Lung (tissue), 12 donors: ENCODE results near the gene DNAAF5. TPM values are rescaled to one million over a fixed set of nuclear protein-coding genes. Genes with fewer than 3 reads are reported as not detected.

Source experiments
- ATAC-seq: fragments of 200-7000 bp; cut with Tn5 transposase; one replicate; pipeline ENCODE4 v1.9.1; 2020; ENCODE audit warnings: moderate number of reproducible peaks; ENCODE audit not compliant: insufficient read depth, low FRiP score
- DNase-seq, 3 donors: peaks; one replicate each; pipeline ENCODE4 v3.0.0-alpha.2; 2013 to 2017
- H3K27ac ChIP-seq, 2 donors: one replicate each; pipeline ENCODE4 v1.5.1; 2013; ENCODE audit warnings: mild to moderate bottlenecking in 2 of 2, moderate library complexity in 2 of 2, control low read depth in 1 of 2, inconsistent platforms in 1 of 2, low read depth in 1 of 2, low read length in 1 of 2
- H3K27me3 ChIP-seq, 3 donors: one replicate each; pipeline ENCODE4 v1.5.1; 2013; ENCODE audit warnings: low read length in 2 of 3; ENCODE audit not compliant: control insufficient read depth in 3 of 3, insufficient read depth in 3 of 3
- H3K36me3 ChIP-seq, 4 donors: one replicate each; pipeline ENCODE4 v1.5.1; 2013; ENCODE audit warnings: low read length in 4 of 4, mild to moderate bottlenecking in 1 of 4, moderate library complexity in 1 of 4; ENCODE audit not compliant: control insufficient read depth in 4 of 4, insufficient read depth in 4 of 4
- H3K4me1 ChIP-seq, 5 donors: one replicate each; pipeline ENCODE4 v1.5.1; 2013; ENCODE audit warnings: low read length in 5 of 5, mild to moderate bottlenecking in 2 of 5, moderate library complexity in 1 of 5; ENCODE audit not compliant: control insufficient read depth in 5 of 5, insufficient read depth in 5 of 5
- H3K4me3 ChIP-seq: one replicate; pipeline ENCODE4 v1.5.1; 2013; ENCODE audit warnings: mild to moderate bottlenecking, control low read depth, moderate library complexity
- H3K9ac ChIP-seq, 2 donors: one replicate each; pipeline ENCODE4 v1.5.1; 2013; ENCODE audit warnings: low read length in 2 of 2, control low read depth in 1 of 2; ENCODE audit not compliant: insufficient read depth in 1 of 2
- H3K9me3 ChIP-seq, 4 donors: one replicate each; pipeline ENCODE4 v1.5.1; 2013; ENCODE audit warnings: low read length in 3 of 4, mild to moderate bottlenecking in 1 of 4, moderate library complexity in 1 of 4; ENCODE audit not compliant: control insufficient read depth in 4 of 4, insufficient read depth in 3 of 4
- WGBS, 2 donors: extraction: QIAGEN DNeasy Blood & Tissue Kit; methylation state at CpG; one replicate each; pipeline ENCODE4 v1.1.7; 2013; 5-methylcytosine and 5-hydroxymethylcytosine counted together
- polyA plus RNA-seq, 2 donors: library from polyadenylated mRNA; stranded (reverse); fragments of 200-250 nt; gene quantifications; one replicate each; pipeline ENCODE4 v1.2.1, GENCODE V29; 2013
- total RNA-seq, 2 donors: library from RNA; depleted of rRNA in 1 of 2; stranded (reverse); fragments of >200 nt in 1 of 2; gene quantifications; one replicate each; pipeline ENCODE4 v1.2.1, GENCODE V29; 2014 to 2021
- TF ChIP-seq, protein P1 (sequence below): IDR thresholded peaks from 2 replicates; pipeline ENCODE4 v1.5.1; 2012; ENCODE audit warnings: mild to moderate bottlenecking; ENCODE audit errors: control extremely low read depth, extremely low read depth
- donor health status: control.
- donor health status: control.
- donor health status: Bipolar disorder and iron deficiency.
- donor health status: healthy.
- donor health status: DM: yes; HTN: yes; CAD: no.

DNAAF5 gene
- total and polyA plus RNA-seq, 4 donors: 10.2 to 30.2 (median 18.6) TPM

DNA sequence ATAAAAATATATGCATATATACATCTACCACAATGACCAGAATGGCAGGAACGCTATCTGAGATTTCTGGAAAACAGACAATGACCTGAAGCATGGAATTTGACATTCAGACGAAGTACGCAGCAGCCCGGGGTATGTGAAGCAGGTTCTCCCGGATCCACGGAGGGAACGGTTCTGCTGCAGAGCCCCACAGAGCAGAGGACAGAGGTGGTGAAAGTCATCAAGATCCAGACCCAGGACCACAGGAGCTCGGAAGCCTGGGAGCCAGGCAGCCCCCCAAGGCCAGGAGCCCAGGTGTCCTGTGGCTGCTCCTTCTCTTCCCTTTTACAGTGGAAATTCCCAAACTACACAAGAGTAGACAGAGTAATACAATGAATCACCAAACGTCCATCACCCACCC is 42.1 kb upstream of the DNAAF5 start:
- WGBS, 2 donors: 95 to 96% methylated on average over 9 of the region's 9 CpGs
- Histone ChIP-seq H3K4me3 (no peak overlapping the region), H3K9ac (no peak overlapping the region), H3K9me3 (peaks cover 3 to 6% (median 5%) of the 10 kb centered on the region in 4 donors), H3K36me3 (peaks cover 0 to 10% (median 7%) of the 10 kb centered on the region in 4 donors), H3K4me1 (no peaks in the 10 kb centered on the region), H3K27ac (no peak overlapping the region), H3K27me3 (no peaks in the 10 kb centered on the region)
- TF ChIP-seq, protein P1, sequence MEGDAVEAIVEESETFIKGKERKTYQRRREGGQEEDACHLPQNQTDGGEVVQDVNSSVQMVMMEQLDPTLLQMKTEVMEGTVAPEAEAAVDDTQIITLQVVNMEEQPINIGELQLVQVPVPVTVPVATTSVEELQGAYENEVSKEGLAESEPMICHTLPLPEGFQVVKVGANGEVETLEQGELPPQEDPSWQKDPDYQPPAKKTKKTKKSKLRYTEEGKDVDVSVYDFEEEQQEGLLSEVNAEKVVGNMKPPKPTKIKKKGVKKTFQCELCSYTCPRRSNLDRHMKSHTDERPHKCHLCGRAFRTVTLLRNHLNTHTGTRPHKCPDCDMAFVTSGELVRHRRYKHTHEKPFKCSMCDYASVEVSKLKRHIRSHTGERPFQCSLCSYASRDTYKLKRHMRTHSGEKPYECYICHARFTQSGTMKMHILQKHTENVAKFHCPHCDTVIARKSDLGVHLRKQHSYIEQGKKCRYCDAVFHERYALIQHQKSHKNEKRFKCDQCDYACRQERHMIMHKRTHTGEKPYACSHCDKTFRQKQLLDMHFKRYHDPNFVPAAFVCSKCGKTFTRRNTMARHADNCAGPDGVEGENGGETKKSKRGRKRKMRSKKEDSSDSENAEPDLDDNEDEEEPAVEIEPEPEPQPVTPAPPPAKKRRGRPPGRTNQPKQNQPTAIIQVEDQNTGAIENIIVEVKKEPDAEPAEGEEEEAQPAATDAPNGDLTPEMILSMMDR: no peak
- ATAC-seq: no peak
- DNase-seq: no peak

DNA sequence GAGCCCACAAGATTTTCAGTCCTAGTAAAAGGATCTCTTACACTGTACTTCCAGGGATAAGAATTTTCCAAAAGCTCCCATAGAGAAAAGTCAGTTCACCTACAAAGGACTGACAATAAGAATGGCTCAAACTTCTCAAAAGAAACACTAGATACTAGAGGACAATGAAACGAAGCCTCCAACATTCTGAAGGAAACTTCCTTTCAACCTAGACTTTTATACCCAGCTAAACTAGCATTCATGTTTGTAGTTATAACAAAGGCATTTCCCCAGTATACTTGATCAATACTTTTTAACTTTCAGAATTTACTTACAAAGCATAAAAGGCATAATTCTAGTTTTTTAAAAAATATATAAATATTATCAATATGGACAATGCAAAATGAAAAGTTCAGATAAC is 41.0 kb upstream of the DNAAF5 start:
- H3K27ac ChIP-seq: no peak overlapping the region
- DNase-seq (no peak), ATAC-seq (no peak)
- peaks cover 0 to 13% (median 4%) of the 10 kb centered on the region in 4 donors for H3K36me3 ChIP-seq
- H3K9ac ChIP-seq: no peak overlapping the region
- H3K4me3 ChIP-seq: no peak overlapping the region
- TF ChIP-seq, protein P1: no peak
- H3K27me3 ChIP-seq: no peaks in the 10 kb centered on the region
- peaks cover 3 to 6% (median 5%) of the 10 kb centered on the region in 4 donors for H3K9me3 ChIP-seq
- H3K4me1 ChIP-seq: no peaks in the 10 kb centered on the region
- WGBS, 2 donors: 96 to 97% methylated on average over 1 of the region's 1 CpG

DNA sequence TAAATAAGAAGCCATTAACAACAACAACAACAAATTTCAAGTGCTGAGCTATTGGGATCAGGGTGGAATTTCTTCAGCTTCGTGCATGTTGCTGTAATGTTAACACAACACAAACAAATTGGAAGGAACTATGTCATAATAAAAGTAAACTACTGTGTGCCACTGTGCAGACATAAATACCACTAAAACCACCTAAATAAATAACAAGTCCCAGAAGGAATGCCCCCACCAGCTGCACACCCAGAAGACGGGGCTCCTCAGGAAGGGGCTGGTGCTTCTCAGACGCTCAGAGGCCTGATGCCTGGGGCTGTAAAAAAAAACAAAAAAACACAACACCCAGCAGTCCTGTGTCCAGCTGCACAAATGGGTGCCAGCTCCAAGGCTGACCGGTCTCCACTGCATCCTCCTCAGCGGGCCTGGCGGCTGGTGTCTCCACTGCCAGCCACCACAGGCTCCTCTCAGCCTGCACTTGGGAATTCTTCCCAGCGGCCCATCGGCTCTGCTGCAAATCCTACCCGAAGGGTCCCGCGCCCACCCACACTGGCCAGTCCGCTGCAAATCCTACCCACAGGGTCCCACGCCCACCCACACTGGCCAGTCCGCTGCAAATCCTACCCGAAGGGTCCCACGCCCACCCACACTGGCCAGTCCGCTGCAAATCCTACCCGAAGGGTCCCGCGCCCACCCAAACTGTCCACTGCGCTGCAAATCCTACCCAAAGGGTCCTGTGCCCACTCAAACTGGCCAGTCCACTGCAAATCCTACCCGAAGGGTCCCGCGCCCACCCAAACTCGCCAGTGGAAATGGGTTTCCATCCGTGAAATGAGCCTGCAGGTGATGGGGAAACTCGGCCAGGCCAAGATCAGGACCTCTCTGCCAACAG is 35.8 kb upstream of the DNAAF5 start:
- ATAC-seq (no peak), DNase-seq (no peak)
- TF ChIP-seq, protein P1: no peak
- Histone ChIP-seq H3K9me3 (peaks cover 1 to 9% (median 3%) of the 10 kb centered on the region in 4 donors), H3K4me1 (no peaks in the 10 kb centered on the region), H3K36me3 (peaks cover 0 to 14% (median 1%) of the 10 kb centered on the region in 4 donors), H3K9ac (no peak overlapping the region), H3K27me3 (no peaks in the 10 kb centered on the region), H3K4me3 (no peak overlapping the region), H3K27ac (no peak overlapping the region)
- WGBS, 2 donors: 94 to 97% methylated on average over 27 of the region's 27 CpGs
